GM23248 (cell line): ENCODE results near the gene PARP9.

Source experiments
- EZH2 ChIP-seq: fragments of 200-600 bp; sonication (generic); IDR thresholded peaks from 2 replicates; pipeline ENCODE4 v1.6.1; 2018; ENCODE audit warnings: antibody characterized with exemption, mild to moderate bottlenecking; ENCODE audit not compliant: insufficient read depth, poor library complexity, severe bottlenecking
- EZH2phosphoT487 ChIP-seq: fragments of 200-600 bp; sonication (generic); IDR thresholded peaks from 2 replicates; pipeline ENCODE4 v1.6.1; 2018; ENCODE audit warnings: antibody characterized with exemption, moderate library complexity, mild to moderate bottlenecking, low read depth; ENCODE audit not compliant: insufficient read depth

GRCh38 chr3:122560680-122561079, 3.4 kb downstream of the PARP9 start:
- no peak for TF ChIP-seq EZH2
- no peak for TF ChIP-seq EZH2phosphoT487
